ENCODE measurements around the gene TSHZ3.

Gene TSHZ3

DNA sequence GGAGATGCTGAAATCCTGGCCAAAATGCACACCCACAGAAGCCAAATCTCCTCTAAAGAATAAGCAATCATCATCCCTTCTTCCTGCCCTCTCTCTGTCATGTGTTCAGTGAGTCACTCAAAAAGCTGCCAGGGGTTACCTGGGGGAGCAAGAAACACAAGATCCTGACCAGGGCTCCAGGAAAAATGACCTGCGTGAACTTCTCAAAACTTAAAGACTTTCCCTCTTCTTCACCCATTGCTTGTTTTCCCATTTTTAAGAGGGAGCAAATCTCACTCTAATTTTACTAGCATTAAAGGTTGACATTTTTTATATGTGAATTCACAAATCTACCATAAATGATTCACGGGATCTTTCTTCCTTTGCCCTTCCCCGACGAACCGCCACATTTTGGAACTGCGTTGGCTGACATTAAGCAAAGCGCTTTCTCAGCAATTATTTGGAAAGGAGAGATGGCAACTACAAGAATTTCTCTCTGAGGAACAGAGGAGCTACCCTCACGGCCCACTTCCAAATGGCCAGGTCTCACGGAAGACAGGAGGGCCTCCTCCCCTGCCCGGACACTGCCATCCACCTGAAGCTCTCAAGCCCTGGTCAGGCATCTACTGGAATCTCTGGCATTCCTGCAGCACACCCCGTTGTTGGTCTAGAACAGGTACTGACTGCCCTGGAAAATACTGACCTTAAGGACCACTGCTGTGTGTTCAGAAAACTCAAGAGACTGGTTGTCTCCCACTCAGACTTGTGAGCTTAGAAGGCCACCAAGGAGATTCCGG is 14.2 kb downstream of the TSHZ3 start:
- no peak for DNase-seq

DNA sequence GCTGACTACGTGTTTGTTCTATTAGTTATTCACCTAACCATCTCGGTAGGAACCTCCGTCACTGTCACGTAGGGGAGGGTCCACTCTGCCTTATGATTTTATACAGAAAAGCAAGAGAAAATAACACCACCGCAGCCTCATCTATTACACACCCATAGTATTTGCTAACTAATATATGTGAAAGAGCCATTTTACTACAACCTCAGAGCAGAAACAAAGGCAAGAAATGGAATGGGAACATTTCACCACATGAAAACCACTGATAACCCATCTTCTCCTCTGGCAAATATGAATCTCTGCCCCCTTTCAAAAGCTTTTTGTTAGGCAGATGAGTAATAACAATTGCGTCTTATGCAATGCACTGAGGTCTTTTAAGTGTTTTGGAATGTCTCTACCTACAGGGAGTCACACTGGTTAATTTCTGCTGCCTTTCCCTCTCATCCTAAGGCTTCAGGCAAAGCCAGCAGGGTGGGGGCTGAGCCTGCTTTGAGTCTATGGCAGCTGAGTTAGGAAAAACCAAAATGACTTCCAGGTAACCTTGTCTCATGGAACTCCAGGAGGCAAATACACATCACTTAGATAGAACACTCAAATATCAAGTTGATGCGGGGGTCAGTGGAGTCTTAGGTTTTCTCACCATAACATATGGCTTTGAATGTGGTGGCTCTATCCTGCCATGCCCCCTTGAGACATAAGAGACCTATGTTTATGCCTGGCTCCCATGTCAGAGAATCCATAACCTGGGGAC is 15.0 kb downstream of the TSHZ3 start:
- DNase-seq: no peak

DNA sequence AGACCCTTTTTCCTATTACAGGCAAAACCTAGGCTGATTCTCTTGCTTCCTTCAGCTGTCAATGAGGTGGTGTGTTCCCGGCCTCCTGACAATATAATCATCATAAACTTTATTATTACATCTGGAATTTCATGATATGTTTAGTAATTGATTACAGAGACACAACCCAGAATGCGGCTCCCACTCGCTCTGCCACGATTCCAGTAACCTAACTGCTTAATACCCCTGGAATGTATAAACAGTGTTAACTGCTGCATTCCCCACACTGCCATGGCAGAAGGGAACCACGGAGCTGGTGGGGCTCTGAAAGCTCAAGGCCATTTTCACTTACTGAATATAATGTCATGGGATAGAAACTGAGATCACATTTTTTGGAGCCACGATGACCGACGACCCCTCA is 17.1 kb downstream of the TSHZ3 start:
- no peak for DNase-seq

DNA sequence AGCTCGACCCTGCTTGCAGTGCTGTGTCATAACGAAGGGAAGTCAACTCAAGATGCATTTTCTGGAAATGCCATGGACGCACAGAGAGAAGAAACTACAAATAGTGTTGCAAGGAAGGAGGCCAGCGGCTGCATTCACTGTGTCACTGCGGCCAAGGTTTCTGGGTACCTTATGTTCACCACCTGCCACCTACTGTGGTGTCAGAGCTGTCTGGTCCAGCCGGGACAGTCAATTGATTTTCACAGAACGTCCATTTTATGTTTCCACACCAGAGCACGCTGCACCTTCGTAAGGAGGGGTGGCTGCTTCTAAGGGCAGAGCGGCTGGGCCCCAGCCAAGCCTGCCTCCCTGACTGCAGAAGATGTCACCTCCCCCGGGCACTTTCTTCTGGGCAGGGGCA is 17.7 kb downstream of the TSHZ3 start:
- DNase-seq: no peak

DNA sequence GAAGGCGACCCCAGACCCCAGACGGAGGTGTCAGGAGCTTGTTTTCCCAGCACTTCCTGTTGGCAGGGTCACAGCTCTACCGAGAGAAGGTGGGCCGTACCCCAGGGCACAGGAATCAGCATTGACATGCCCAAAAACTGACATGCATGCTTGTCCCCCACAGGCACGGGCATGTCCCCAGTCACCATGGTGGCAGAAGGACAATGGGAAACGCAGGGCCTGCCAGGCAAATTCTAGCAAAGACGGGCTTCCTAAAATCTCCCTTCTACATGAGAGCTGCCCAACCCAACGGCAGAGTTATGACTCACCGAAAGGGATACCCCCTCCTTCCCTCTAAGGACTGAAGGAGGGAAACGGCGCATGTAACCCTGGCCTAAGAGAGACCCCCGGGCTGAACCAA is 18.5 kb downstream of the TSHZ3 start:
- DNase-seq: no peak

DNA sequence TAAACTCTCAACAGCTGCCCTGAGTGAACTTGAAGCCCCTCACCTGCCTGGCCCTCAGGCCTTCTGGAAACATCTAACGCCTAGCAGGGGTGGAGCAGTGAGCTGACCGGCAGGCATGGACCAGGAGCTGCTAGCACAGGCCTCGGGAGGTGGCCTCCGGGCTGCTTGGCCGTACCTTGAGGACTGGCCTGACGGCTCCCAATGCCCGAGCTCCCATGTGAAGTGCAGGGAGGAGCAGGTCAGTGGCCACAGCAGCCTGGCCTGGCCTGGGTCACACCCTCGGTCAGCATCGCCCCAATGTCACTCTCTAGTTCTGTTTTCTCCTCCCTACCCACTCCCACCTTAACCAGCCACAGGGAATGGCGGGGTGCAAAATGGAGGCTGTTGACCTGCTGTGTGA is 19.0 kb downstream of the TSHZ3 start:
- DNase-seq: no peak

DNA sequence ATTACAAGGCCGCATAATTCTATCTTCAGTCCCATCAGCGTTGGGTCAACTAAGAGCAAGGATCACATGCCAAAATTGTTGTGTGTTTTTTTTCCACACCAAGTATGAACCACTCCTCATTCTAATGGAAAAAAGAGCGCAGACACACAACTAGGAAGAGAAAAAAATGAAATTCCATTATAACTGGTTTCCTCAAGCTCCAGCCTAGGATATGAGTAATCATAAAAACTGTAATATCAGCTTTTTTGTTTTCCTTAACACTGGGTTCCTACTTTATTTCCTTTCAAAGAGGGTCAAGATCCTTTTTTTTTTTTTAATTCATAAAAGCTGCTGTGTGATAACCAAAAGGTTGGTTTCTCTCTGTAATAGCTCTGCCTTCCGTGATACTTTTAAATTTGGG is 19.4 kb downstream of the TSHZ3 start:
- DNase-seq: no peak

DNA sequence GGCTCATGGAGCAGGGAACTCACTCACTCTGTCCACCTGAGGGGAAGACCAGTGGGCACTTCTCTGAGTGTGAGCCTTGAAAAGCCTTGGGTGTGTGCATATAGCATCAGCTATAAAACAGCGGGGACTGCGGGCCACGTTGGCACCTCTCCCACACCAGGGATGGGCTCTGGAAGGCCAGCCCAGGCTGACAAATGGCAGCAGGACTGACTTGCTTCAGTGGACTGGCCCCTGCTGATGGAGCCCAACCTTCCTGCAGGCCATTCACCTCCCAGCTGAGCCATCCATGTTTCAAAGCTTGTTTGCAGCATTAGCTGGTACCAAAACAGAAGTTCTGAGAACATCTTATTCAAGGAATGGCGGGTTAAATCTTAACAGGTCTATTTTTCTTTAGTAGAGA is 21.0 kb downstream of the TSHZ3 start:
- DNase-seq: no peak

DNA sequence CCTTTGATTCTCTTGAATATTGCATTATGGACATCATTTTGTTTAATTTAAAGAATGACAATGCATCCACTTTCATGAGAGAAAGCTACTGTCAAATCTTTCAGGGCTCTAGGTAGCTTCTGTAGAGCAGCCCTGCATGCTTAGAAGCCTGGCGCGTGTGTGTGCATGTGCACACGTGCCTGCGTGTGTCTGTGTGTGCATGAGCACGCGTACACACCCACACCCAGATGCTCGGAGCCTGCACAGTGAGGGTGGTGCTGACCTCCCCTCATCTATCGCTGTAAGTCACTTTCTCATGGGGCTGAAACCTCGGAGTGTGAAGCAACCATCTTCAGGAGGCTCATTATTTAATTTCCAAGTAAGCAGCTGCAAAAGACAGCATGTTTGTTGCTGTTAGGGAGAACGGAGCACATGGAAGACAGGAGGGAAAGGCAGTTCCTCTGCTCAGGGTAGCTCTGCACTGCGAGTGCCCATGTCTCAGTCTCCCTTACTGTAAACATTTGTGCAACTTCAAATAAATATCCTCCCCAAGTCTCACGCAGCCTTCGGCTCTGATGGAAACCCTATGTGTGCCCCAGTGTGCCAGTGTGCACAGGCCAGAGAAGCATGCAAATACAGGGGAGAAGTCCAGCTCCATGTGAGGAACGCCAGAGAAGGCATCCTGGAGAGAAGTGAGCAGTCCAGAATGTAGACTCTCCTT is 22.8 kb downstream of the TSHZ3 start:
- no peak for DNase-seq

DNA sequence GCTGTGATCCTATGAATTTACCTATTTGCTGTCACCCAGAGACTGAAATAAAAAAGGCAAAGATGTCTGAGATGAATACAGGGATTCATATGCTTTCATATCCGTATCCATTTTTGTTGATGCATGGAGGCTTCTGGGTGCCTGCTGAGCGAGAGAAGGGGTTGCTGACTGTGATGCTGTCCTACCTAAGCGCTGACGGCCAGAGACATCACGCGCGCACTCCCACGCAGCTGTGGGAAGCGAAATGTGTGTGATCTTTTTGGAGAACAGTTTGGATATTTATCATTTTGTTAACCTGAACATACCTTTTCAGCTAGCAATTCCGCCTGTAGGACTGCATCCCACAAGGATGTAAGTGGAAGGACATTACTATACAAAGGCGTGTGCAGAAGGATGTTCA is 23.9 kb downstream of the TSHZ3 start:
- DNase-seq: no peak

DNA sequence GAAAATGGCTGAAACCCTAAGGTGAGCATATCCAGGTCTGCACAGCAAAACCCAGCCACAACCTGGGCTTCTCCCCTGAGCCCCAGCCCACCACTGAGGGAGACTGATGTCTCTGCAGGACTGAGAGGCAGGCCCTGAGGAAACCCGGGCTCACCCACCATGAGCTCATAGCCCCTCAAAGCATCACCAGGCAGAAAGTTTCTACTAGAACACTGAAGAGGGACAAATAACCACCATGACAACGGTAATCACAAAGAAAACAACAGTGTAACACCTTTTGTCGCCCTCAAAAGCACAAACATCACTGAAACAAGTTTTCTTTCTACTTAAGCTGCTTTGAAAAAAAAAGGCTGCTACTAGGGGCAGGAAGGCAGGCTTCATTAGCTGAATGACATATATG is 29.8 kb downstream of the TSHZ3 start:
- DNase-seq: no peak

DNA sequence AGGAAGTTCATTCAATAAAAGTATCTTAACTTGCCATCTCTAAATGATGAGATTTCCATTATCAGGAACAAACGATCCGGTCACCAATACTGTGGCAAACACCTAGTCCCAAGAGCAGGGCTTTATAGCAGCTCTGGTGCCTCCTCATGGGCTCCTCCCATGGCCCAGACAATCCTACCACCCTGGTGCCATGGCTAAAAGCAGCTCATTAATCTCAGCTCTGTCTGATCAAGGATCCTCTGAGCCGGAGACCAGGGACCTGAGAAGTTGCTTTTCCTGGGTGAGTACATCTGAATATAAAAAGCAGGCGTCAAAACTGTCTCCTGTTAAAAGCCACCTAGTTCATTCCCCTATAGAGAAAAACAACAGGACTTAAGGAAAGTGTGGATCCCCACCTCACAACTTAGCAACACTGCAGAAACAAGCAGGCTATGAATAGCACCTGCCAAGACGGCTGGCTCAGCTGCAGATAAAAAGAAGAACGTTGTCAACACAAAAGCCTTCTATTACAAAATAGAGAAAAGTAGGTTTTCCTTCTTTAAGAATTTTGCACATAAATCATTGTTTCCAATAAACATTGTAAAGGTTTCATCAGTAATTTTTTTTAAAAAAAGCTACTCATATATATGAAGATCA is 30.3 kb downstream of the TSHZ3 start:
- DNase-seq: no peak

DNA sequence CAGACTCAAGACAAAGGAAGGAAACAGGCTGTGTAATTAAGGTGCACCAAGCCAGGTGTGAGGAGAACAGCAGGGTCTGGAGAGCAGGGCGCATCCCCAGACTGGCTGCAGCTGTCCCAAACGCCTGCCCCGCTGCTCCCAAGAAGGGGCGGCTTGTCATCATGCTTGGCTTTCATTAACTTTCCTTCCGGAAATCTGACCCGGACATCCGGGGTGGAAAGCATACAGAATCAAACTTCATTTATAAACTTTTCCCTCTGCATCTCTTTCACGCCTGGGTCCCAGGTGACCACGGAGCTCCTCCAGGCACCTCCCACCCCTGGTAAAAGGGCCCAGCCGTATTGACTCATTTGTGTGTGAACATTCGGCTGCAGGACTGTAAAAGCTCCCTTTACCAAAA is 31.7 kb downstream of the TSHZ3 start:
- no peak for DNase-seq

DNA sequence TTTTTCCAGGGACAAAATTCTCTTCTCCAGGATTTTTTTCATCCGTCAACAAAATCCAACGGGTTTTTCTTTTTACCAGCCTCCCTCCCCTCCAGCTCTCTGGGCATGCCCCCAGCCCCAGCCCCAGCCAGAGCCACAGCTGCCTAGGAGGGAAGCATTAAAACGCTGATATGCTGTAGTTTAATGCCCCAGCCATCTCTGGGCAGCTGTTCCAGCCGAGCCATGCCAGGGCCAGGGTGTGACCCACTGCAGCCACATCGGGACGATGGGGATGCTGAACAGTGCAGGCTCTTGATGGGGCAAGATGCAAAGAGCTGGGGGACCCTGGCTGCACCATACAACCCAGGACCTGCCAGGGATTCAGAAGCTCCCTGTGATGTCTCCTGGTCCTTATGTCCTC is 32.1 kb downstream of the TSHZ3 start:
- no peak for DNase-seq

DNA sequence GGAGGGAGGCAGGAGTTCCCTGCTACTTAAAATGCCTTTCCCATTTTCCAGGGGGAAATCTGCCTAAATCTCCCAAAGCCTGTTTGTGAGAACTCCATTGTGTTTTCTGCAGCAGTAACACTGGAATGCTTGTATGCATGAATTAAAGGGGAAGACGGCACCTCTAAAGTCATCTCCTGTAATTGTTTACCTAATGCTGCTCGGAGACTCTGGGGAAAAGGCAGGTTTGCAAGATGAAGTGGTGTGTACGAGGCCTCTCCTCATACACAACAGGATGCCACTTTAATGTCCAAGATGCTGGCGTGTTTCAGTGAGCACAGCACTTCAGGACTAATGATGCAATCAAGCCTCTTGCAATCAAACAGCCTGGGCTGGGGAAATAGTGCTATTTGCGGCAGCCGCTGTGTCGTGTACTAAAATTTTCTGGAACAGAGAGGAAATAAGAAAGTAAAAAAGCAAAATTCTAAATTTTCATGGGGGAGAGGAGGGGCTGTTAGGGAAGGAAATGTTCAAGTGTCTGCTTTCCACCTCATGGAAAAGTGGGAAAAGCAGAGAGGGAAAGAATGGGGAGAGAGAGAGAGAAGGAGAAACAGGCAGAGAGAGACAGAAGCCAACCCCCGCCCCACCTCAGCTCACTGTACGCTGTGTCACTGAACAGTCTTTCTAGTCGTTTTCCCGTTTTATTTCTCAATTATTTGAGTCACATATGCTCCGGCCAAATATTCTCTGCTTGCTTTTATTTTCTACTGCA is 32.9 kb downstream of the TSHZ3 start:
- no peak for DNase-seq

DNA sequence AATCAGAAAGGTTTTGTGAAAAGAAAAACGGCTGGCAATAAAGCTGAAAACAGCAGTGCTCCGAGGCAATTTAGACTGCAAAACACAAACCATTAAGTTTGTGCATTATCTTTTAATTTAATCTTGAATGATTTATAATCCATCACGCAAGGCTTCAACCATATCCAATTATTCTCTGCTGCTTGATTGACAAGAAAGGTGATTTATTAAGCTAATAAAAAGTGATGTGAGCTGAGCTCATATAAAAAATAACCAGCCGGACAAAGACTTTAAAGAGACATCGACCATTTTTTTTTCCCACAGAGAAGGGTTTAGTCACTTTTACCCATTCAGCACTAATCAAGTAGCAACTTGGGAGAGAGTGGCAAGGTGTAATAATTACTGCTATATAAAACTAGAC is 33.6 kb downstream of the TSHZ3 start:
- no peak for DNase-seq

DNA sequence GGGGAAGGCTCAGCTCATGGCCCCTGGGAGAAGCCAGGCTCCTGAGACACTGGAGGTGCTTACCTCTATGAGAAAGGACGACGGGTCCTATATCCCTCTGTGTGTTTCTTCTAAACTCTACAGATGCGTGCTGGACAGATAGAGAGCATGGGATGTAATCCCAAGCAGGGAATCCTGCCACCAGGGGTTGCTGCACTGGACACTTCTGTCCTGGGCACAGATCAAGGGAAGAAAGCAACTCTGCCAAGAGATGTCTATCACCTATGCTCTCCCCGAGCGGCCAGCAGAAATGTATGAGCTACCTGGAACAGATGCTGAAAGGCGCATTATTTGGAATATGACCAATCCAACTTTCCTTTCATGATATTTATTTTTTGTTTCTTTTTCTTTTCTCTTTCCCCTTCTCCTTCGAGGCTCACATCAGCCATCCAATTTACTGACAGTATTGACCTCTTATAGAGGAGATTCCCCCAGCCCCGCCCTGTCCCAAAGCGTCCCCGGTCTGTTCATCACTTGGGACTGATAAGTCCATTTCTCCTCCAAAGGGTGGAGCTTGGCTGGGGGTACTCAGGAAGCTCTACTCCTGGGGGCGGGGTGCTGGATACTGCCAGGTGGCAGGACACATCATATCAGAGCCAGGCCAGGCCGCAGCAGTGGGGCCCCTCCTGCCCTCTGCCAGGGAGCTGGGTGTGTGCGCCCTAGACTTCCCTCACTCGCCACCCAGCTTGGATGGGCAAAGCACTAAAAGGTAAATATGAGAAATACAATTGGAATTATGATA is 34.2 kb downstream of the TSHZ3 start:
- DNase-seq: no peak

DNA sequence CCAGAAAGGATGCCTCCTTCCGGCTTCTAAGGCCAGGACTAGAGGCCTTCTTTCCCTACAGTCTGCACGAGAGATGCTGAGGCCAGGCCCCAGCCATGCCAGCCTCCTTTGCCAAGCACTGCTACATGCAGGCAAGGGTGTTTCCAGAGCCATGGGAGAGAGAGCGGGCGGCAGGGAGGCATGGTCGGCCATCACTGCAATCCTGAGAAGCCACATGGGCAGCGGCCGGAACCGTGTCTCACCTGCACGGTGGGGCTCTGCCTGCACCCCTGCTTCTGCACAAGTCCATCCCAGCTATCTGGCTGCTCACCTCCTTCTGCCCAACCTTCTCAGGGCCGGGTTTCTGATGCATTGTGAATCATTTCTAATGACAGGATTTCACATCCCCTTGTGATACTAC is 35.1 kb downstream of the TSHZ3 start:
- DNase-seq: no peak

DNA sequence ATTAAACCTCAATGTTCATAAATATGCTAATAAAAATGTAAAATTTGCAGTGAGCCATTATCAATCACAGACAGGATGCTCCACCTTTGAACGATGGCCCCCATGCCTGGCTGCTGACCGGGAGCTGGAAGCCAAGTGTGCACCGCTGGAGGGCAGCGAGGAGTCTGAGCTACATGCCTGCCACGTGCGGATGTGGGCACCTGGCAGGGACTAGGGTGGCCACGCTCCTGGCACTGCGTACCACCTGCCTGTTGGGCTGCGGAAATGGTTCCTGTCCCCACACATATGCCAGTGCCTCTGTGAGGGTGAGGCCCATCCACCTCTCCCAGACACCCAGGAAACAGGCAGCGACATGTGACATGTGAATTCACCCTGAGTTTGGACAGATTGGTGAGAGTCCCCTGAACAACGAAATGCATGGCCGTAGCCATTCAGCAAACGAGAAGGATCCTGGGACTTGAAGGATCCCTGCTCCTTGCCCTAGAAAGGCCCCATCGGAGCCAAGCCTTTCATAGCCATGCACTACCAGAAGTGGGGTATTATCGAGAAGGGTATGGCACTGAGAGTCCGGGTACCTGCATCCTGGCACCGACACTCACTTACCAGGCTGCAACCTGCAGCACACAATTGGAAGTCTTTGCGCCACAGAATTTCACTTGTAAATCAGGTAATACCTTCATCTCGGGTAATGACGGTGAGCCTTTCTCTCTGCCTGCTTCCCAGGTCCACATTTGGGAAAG is 35.8 kb downstream of the TSHZ3 start:
- no peak for DNase-seq

DNA sequence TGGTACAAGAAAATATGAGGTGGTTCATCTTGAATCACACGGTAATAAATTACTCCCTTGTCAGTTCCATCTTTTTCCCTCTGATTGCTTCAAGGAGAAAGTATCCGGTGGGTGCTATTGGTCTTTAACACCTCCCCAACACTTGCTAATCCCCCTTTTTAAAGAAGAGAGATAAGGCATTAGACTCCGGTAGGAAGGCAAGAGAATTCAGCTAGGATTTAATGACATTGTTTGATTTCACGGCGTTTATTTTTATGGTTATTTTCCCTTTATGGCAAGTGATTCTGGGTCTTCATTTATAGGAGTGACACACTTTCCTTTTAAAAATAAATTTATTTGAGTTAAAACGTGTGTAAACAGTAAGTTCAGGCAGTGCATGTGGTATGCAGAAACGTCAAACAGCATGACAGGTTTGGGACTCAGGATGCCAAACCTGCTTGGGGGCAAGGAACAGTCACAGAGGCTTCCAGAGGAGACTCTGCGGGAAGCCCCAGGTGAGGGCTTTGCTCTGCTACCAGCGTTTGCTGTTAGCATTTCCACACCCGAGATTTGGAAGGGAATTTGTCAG is 36.5 kb downstream of the TSHZ3 start:
- no peak for DNase-seq

Data from OCI-M1 (cell line).